GM23248 (cell line): ENCODE data around the gene PCTP. TPM values are rescaled to one million over a fixed set of nuclear protein-coding genes. Genes with fewer than 3 reads are reported as not detected.

ENCODE experiments used
- DNase-seq: peaks from one replicate; pipeline ENCODE4 v3.0.0-alpha.2; 2015
- H2AFZ ChIP-seq: fragments of 200-600 bp; sonication (generic); 2 replicates; pipeline ENCODE4 v1.6.1; 2016; ENCODE audit warnings: antibody characterized with exemption
- H3F3A ChIP-seq: fragments of 200-600 bp; sonication (generic); 2 replicates; pipeline ENCODE4 v1.6.1; 2016; ENCODE audit warnings: mild to moderate bottlenecking, antibody characterized with exemption, mixed run types; ENCODE audit not compliant: insufficient read depth
- H3K27ac ChIP-seq: fragments of 200-600 bp; sonication (generic); 2 replicates; pipeline ENCODE4 v1.5.1; 2016; ENCODE audit warnings: mild to moderate bottlenecking
- H3K27me3 ChIP-seq: fragments of 200-600 bp; sonication (generic); replicated peaks from 2 replicates; pipeline ENCODE4 v1.6.1; 2016; ENCODE audit warnings: mild to moderate bottlenecking; ENCODE audit not compliant: insufficient read depth
- H3K36me3 ChIP-seq: fragments of 200-600 bp; sonication (generic); 2 replicates; pipeline ENCODE4 v1.6.1; 2016; ENCODE audit warnings: low read depth, mild to moderate bottlenecking
- H3K4me1 ChIP-seq: fragments of 200-600 bp; sonication (generic); 2 replicates; pipeline ENCODE4 v1.6.1; 2016; ENCODE audit warnings: mild to moderate bottlenecking; ENCODE audit not compliant: insufficient read depth
- H3K4me2 ChIP-seq: fragments of 200-600 bp; sonication (generic); one replicate; pipeline ENCODE4 v1.6.1; 2016; ENCODE audit warnings: mild to moderate bottlenecking; ENCODE audit not compliant: unreplicated experiment
- H3K4me3 ChIP-seq: fragments of 200-600 bp; sonication (generic); 2 replicates; pipeline ENCODE4 v1.5.1; 2016; ENCODE audit warnings: mild to moderate bottlenecking
- H3K79me2 ChIP-seq: fragments of 200-600 bp; sonication (generic); 2 replicates; pipeline ENCODE4 v1.6.1; 2016; ENCODE audit warnings: mild to moderate bottlenecking; ENCODE audit not compliant: insufficient read depth
- H3K9ac ChIP-seq: fragments of 200-600 bp; sonication (generic); 2 replicates; pipeline ENCODE4 v1.6.1; 2016; ENCODE audit warnings: mild to moderate bottlenecking
- H3K9me2 ChIP-seq: fragments of 200-600 bp; sonication (generic); 2 replicates; pipeline ENCODE4 v1.6.1; 2016; ENCODE audit warnings: mixed run types, mild to moderate bottlenecking, moderate library complexity; ENCODE audit not compliant: insufficient read depth
- H3K9me3 ChIP-seq: fragments of 200-600 bp; sonication (generic); one replicate; pipeline ENCODE4 v1.6.1; 2017; ENCODE audit warnings: low read depth
- H4K20me1 ChIP-seq: fragments of 200-600 bp; sonication (generic); 2 replicates; pipeline ENCODE4 v1.6.0; 2016; ENCODE audit not compliant: insufficient read depth
- EZH2 ChIP-seq: fragments of 200-600 bp; sonication (generic); IDR thresholded peaks from 2 replicates; pipeline ENCODE4 v1.6.1; 2018; ENCODE audit warnings: antibody characterized with exemption, mild to moderate bottlenecking; ENCODE audit not compliant: insufficient read depth, poor library complexity, severe bottlenecking
- EZH2phosphoT487 ChIP-seq: fragments of 200-600 bp; sonication (generic); IDR thresholded peaks from 2 replicates; pipeline ENCODE4 v1.6.1; 2018; ENCODE audit warnings: antibody characterized with exemption, moderate library complexity, mild to moderate bottlenecking, low read depth; ENCODE audit not compliant: insufficient read depth
- WGBS, 2 experiments: methylation state at CpG; one replicate each; pipeline ENCODE4 v1.1.6; 2015 to 2017; ENCODE audit warnings: low lambda C conversion rate in 2 of 2, low coverage in 1 of 2; ENCODE audit errors: missing lambda C conversion rate in 2 of 2; 5-methylcytosine and 5-hydroxymethylcytosine counted together
- in situ Hi-C: fragments of 300-500 bp; cut with MboI; formaldehyde crosslinking; loops from 2 replicates; pipeline ENCODE4 v1.15.0; 2020
- polyA plus RNA-seq: library from polyadenylated mRNA; unstranded; fragments of >200 nt; fragmentation: Nextera tagmentation; extraction: Ambion mirVana; gene quantifications from 2 replicates; pipeline ENCODE4 v1.2.1, GENCODE V29; 2016
- total RNA-seq: library from RNA; depleted of rRNA; stranded (reverse); fragments of >200 nt; shearing (Covaris generic); gene quantifications from 2 replicates; pipeline ENCODE4 v1.2.3, GENCODE V29; 2014

Gene PCTP
- total and polyA plus RNA-seq, 2 experiments from 2014 or later: 6.9 to 7.9 TPM

DNA sequence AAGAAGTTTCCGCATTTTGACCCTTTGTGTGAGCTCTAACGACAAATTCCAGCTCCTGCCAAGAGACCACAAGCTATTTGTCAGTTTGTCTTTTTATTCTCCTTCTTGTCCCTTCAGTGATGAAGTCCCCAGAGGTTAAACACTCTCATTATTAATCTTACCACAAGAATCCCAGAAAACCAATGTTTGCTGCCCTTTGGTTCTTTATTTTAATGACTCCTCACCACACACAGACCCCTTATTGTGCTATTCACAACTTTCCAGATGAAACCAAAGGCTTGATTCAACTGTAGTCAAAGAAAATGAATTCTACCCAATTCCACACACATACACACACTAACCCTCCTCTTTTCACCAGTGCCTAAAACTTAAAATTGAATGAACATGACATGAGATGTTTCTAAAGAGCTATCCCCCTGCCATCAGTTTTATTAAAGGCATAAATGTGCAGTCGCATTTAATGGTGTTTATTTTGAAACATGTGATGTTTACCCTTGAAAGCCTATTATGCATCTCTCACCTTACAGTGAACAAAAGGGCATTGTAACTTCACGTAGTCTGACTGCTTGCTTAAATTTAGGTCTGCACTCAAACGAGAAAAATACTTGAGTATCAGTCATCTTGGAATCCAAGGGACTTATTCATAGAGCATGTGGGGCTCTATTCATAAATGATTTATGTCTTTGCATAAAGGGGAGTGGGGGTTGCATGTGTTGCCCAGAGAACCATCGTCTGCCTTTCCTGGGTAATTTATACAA, 44.1 kb downstream of the PCTP start:
- Histone ChIP-seq H3K4me1 (no peaks in the 10 kb centered on the region), H4K20me1 (no peaks in the 10 kb centered on the region), H3K36me3 (no peaks in the 10 kb centered on the region), H3K4me2 (no peak overlapping the region), H3K27ac (no peak overlapping the region), H3K79me2 (no peaks in the 10 kb centered on the region), H3K9me2 (no peaks in the 10 kb centered on the region), H3K9ac (no peak overlapping the region), H3K9me3 (no peaks in the 10 kb centered on the region), H3K27me3 (no peaks in the 10 kb centered on the region), H3K4me3 (no peak overlapping the region), H3F3A (no peaks in the 10 kb centered on the region), H2AFZ (no peak overlapping the region)
- TF ChIP-seq EZH2 (no peak), EZH2phosphoT487 (no peak)
- in situ Hi-C loops: no loop called here
- no peak for DNase-seq
- 49 to 52% methylated on average over 6 of the region's 6 CpGs for WGBS, 2 experiments

DNA sequence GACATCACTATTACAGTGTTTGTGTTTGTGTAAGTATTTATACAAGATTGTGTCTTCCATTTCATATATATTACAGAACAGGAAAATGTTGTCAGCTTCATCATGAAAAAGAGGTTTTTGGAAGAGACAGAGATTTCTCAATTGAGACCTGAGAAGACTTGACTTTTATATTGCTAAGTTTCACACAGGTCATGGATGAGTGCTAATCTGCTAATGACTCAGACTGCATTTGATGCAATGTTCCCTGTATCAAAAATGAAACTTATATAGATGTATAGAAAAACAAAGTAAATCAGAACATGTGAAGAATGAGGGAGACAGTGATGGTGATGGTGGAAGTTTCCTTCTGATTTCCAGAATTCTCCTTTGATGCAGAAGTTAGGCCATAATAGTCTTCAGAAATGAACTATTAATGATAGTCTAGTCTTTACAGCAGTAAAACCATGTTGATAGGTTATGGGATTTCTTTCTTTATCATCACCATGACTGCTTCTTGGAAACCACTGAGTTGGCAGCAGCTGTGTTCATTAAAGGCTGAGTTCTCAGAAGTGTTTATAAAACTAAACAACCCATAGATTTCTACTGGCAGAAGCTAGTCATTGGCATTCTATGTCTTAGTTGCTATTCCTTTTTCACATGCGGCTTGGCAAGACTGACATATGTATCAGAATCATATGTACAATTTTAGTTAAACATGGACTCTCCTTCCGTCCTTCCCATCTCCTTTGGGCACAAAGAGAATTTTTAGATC, 56.1 kb downstream of the PCTP start:
- no peak overlapping the region for H3K4me2 ChIP-seq
- in situ Hi-C loops: no loop called here
- H3K27me3 ChIP-seq: no peaks in the 10 kb centered on the region
- H3K79me2 ChIP-seq: no peaks in the 10 kb centered on the region
- H2AFZ ChIP-seq: no peak overlapping the region
- H3K27ac ChIP-seq: no peak overlapping the region
- no peaks in the 10 kb centered on the region for H3K4me1 ChIP-seq
- H3K36me3 ChIP-seq: no peaks in the 10 kb centered on the region
- H3K9me2 ChIP-seq: no peaks in the 10 kb centered on the region
- no peaks in the 10 kb centered on the region for H3K9me3 ChIP-seq
- no peaks in the 10 kb centered on the region for H4K20me1 ChIP-seq
- DNase-seq: no peak
- no peak overlapping the region for H3K9ac ChIP-seq
- 59 to 60% methylated on average over 2 of the region's 2 CpGs for WGBS, 2 experiments
- H3K4me3 ChIP-seq: no peak overlapping the region
- TF ChIP-seq EZH2 (no peak), EZH2phosphoT487 (no peak)
- no peaks in the 10 kb centered on the region for H3F3A ChIP-seq

DNA sequence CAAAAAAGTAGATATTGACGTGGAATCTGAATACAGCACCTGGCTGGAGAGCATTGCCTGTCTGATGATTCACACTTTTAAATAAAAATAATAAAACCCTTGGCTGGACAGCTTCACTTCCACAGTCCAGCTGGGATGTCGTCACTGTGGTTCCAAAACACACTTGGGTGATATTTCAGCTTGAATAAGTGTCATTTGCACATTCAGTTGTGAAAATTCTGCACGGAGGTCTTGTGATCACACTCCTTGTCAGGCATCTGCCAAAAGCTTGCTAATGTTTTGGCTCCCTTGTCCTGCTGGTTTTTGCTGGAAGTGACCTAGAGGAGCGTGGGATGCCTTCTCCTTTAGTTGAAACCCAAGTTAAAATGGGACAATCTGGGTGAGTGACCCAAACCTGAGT, 60.7 kb downstream of the PCTP start:
- no peaks in the 10 kb centered on the region for H3K4me1 ChIP-seq
- TF ChIP-seq EZH2phosphoT487 (no peak), EZH2 (no peak)
- no peaks in the 10 kb centered on the region for H3K79me2 ChIP-seq
- no peak overlapping the region for H3K9ac ChIP-seq
- no peak overlapping the region for H2AFZ ChIP-seq
- H3K27ac ChIP-seq: no peak overlapping the region
- no peaks in the 10 kb centered on the region for H3K9me3 ChIP-seq
- no peak overlapping the region for H3K4me2 ChIP-seq
- H3K4me3 ChIP-seq: no peak overlapping the region
- H3K9me2 ChIP-seq: no peaks in the 10 kb centered on the region
- 36% methylated on average over 4 of the region's 4 CpGs for WGBS, 2 experiments
- H3K36me3 ChIP-seq: no peaks in the 10 kb centered on the region
- no peaks in the 10 kb centered on the region for H3F3A ChIP-seq
- DNase-seq: no peak
- no peaks in the 10 kb centered on the region for H3K27me3 ChIP-seq
- H4K20me1 ChIP-seq: no peaks in the 10 kb centered on the region
- in situ Hi-C loops: no loop called here

DNA sequence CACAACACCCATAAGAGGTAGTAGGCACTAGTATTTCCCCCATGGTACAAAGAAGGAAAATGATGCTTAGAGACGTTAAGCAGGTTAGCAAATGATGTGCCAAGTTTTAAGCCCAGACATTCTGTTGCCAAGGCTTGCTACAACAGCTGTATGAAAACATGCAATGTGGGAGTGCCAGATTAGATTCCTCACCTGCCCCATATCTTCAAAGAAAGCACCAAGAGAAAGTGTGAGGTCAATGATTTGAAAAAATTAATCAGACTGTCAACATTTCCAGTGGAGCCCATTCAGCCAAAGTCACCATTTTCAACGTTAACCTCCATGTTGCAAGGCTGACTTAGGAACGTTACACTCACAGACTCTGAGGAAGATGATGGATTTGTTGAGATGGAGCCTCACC, 61.5 kb downstream of the PCTP start:
- H3K27me3 ChIP-seq: no peaks in the 10 kb centered on the region
- H3K36me3 ChIP-seq: no peaks in the 10 kb centered on the region
- no peaks in the 10 kb centered on the region for H3K79me2 ChIP-seq
- 56 to 57% methylated on average over 3 of the region's 3 CpGs for WGBS, 2 experiments
- no peak overlapping the region for H3K4me3 ChIP-seq
- no peaks in the 10 kb centered on the region for H3F3A ChIP-seq
- no peak for DNase-seq
- no peak overlapping the region for H2AFZ ChIP-seq
- no peaks in the 10 kb centered on the region for H3K9me2 ChIP-seq
- in situ Hi-C loops: no loop called here
- no peak overlapping the region for H3K9ac ChIP-seq
- H3K4me1 ChIP-seq: no peaks in the 10 kb centered on the region
- H3K27ac ChIP-seq: no peak overlapping the region
- no peaks in the 10 kb centered on the region for H4K20me1 ChIP-seq
- no peaks in the 10 kb centered on the region for H3K9me3 ChIP-seq
- no peak overlapping the region for H3K4me2 ChIP-seq
- TF ChIP-seq EZH2 (no peak), EZH2phosphoT487 (no peak)
